Measurements from ENCODE around the gene SAMD14.

Gene SAMD14

DNA sequence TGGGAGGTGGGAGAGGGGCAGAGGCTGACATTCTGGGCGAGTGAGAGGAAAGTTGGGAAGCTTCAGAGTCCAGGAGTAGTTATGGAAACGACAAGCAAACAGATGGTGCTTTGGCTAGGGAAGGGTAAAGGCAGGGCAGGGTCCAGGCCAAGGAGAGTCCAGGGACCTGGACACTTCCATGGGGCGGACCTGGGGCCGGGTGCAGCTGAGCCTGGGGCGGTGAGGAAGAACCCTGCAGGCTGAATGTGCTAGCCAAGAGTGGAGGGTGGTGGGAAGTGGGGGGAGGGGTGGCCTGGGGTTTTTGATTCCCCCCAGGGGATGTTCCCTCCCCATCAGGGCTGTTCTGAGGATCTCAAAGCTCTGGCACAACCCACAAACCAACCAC is 17.9 kb upstream of the SAMD14 start:
- DNase-seq = peak; percentile 26

DNA sequence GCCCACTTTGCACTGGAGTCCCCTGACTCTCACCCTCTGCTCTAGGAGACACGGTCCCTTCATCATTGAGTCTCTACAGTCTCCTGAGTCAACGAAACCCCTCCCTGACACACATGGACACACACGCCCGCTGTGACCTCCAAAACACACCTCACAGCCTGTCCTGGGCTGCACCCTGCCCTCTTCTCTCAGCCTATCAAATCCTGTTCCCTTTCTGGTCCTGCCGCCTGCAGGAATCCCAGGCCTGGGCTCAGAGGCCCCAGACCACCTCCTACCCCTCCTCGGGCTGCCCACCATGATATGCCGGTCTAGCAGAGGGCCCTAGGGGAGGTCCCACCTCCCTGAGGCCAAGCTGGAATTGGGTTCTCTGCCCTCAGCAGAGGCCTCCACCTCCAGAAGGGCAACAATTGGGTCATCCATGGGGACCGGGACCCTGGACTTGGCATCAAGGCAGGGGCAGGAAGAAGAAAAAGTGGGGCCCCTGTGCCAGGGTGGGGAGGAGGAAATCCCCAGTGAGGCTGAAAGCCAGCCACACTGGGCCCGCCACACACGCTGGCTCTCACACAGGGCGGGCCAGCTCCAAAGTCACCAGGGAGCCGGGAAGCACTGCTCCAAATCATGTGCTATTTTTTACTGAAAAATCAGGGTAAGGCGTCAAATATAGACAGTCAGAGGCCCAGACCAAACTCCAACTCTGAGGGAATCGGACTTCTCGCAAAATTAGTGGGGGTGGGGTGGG is 17.1 kb upstream of the SAMD14 start:
- DNase-seq = no peak

DNA sequence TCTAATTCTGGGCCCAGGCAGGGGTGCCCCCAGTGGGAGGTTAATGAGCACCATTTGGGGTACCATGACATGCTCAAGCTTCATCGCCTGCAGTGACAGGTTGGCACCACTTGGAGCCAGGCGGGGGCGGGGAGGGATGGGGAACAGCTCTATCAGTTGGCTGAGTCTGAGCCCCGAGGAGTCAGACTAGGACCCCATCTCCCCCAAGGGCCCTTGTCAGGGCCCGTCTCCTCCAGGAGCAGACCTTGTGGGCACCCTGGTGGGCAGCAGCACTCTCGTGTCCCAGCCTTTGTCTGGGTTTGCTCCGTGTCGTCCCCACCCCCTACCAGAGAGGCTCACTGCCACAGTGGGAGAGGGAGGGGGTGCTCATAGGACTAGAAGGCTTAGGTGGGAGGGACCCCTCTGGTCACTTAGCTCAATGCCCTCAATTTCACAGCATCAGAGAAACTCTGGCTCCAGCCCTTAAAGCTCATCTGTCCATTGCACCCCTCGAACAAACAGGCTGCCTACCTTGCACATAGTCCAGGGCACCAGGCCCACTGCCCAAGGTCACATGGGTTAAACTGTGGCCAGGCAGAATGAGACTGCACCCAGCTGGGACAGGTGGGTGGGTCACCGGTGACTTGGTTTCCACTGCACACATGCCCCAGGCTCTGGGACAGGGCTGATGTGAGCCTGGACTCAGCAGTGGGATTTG is 16.4 kb upstream of the SAMD14 start:
- DNase-seq = no peak

DNA sequence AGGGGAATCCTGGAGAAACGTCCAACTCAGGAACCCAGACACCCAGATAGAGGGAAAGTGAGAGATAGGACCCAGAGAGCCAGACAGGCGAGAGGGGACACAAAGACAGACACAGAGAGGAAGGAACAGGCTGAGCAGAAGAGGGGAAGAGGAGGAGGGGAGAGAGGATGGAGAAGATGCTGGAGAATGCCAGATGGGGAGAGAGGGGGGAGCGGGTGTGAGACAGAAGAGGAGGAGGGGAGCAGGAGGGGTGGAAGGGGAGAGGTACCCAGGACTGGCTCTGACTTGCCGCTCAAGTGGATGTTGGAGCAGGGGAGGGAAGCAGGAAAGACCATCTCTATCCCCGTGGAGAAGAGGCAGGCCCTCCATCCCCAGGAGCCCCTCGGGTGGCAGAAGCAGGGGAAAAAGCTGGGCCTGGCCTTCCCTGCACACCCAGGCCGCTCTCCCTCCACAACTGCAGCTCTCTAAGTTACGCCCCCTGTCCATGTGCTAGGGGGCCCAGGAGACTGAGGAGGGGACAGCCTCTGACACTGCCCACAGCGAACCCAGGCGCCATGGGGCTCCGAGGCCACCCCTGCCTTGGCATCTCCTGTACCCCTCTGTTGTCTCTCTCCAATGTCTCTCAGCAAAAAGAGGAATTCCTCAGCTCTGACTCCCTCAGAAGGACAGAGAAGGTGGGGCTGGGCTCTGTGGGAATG is 15.7 kb upstream of the SAMD14 start:
- DNase-seq = no peak

DNA sequence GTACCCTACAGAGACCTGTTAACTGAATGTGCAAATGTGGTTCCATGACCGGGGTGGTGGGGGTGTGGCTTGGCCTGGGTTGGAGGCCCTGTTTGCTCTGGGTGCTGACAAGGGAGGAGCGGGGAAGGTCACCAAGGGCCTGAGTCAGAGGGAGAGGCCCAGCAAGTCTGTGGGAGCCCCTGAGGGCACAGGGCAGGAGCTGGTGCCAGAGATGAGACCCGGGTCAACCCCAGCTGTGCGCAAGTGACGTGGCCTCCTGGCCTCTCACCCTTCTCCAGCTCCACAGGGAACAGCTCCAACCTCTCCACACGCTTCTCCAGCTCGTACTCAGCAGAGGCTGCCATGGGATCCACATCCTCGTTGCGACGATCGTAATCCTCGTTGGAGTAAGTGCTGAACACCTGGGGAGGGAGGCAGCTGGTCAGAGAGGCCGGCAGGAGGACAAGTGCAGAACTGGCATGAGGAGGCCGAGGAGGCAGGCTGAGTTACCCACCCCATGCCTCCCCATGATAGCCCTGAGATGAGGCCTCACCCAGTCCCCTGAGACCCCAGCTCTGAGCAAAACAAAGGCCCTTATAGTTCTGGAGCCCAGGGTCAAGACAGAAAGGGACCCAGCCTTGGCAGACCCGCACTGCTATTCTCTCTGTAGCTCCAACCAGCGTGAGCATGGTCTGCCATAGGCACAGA is 15.0 kb upstream of the SAMD14 start:
- no peak for DNase-seq

DNA sequence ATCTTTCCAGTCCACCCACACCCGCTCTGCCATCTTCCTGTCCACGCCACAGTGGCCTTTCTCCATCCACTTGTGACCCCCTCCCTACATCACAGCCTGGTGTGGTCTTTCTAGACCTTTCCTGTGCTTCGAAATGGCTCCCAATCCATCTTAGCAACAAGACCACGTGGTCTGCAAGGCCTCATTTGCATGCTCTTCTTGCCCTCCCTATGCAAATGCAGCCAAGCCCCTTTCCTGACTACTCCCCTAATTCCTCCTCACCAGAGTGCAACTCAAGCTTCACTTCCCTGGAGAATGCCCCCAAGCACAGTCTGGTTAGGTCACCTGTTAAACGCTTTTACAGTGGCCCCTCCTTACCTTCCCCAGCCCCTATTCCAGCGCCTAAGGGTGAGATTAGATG is 14.4 kb upstream of the SAMD14 start:
- no peak for DNase-seq

DNA sequence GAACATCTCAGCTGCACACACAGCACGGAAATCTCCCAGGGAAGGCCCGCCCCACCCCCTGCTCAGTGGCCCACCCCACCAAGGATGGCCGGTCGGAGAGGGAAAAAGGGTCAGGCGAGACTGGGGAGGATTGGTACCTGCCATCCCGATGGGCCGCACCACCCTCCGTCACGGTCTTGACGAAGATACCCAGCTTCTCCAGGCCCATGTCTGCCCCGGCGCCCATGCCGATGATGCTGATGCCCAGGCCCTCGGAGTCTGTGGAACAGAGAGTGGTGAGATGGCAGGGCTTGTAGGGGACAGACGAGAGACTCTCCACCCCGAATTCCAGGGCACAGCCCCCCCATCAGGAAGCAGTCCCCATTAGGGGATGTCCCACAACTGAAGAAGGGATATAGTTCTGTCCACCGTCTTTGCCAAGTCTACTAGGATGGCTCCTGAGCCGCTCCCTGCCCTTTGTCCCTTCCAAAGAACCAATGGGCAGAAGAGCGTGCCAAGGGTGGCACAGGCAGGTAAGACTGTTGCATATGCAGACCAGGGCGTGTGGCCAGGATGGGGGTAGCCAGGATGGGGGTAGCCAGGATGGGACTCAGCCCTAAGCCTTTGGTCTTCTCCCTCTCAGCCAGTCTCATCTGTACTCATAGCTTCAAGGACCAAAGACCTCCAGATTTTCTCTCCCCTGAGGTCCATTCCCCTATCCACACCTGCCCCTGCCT is 13.7 kb upstream of the SAMD14 start:
- no peak for DNase-seq

DNA sequence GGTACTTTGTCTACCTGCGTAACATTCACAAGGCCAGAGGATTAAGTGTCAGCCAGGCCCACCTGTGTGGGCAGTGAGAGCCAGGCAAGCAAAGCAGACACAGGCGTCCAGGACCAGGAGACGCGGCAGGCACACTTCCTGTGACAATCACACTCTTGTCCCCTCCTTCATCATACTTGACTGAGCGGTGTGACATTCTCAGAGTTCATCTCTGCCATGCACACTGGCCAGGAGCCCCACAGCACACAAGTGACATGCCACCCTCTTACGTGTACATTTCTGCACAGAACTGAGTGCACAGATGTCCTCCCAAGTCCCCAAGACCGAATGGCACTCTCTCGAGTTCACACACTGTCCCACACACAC is 11.8 kb upstream of the SAMD14 start:
- no peak for DNase-seq

DNA sequence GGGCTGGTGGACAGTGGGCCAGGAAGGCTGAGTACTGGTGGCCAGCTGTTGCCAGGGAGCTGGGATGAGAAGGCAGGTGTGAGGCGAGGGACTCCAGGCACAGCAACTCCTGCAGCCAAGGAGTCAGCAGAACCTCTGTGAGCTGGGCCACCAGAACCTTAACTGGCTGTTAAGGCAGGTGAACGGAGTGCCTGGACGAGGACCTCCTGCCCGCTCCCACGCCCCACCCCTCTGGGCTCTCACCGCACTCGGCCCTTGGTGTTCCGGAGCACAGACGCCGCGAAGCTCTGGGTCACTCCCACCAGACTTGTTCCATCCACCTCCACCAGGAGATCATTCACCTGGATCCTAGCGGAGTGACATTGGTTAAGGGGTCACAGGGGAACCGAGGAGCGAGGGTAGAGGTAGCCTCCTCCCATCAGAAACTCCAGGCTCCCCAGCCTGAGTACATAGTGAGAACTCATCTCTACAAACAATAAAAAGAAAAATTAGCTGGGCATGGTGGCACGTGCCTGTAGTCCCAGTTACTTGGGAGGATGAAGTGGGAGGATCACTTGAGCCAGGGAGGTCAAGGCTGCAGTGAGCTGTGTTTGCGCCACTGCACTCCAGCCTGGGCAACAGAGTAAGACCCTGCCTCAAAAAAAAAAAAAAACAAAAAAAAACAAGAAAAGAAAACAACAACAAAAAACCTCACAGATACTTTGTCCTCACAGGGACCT is 11.2 kb upstream of the SAMD14 start:
- no peak for DNase-seq

DNA sequence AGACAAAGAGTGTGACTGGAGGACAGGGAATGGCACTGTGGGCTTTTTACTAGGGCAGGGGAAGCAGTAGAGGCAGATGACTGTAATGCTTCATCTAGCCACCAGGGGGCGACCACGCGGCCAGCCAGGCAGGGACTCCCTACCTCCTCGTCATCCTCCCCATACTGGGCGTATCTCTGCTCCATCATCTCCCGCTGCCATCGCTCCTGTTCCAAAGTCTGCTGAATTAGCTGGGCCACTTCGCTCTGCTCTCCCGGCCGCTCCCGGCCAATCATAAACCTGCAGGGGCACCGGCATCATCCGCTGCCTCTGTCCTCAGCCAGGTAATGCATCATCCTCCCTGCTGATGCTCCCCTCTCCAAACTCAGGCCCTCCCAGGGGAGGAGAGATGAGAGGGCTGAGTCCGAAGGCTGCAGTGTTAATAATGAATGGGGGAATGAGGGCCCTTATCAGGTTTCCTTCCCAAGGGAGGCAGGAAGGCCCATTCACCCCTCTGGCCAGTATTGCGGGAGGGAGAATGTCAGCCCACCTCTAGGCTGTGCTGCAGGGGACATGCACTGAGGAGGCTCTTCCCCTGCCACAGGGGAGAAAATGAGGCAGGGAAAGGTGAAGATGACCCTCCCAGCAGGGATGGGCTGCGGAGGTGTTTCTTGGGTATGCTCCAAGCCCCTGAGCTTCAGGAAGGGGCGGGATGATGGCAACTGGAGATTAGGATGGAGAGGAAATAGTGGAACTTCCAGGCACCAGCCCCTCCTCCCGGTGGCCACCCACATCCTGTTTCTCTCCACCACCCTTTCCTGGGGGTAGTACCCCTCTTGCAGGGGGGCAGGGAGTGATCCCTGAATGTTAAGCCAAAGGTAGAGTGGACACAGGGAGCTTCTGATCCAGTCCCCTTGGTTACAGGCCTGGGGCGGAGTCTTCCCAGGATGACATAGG is 10.3 kb upstream of the SAMD14 start:
- peak; percentile 65 for DNase-seq

DNA sequence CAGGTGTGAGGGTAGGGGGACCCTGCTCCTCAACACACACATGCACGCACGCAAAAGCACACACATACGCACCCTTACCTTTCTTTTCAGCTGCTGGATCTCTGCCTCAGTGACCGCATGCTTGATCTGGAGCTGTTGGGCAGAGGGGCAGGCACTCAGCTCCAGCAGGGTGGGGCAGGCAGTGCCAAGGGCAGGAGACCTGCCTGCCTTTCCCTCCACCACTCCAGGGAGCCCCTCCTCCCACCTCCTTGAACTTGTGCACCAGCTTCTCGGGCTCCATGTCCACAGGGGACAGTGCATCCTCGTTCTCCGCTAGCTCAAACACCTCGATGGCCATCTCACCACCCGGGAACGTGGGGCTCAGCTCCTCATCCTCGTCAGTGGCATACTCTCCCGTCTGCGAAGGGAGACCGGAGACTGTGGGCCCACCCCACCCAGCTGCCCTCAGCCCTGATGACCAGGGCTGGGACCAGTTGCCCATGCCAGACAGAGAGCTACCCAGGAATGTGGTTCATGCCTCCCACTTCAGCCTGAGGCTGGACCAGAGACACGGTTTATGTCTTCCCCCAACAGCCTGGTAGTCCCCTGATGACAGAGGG is 9.3 kb upstream of the SAMD14 start:
- DNase-seq = no peak

DNA sequence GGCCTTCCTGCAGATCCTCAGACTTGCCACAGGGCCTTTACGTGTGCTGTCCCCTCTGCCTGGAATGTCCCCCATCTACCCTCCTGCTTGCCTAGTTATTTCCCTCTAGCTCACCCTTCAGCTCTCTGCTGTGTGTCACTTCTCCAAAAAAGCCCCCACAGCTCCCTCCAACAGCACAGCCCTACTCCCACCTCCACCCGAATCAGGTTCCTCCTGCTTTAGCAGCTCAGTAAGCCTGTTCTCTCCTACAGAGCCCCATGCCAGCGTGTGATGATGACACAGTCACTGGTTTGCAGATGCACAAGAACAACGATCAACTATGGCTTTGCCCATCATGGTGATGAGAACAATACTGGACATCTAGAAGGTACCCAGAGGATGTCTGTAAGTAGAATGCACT is 7.1 kb upstream of the SAMD14 start:
- no peak for DNase-seq

DNA sequence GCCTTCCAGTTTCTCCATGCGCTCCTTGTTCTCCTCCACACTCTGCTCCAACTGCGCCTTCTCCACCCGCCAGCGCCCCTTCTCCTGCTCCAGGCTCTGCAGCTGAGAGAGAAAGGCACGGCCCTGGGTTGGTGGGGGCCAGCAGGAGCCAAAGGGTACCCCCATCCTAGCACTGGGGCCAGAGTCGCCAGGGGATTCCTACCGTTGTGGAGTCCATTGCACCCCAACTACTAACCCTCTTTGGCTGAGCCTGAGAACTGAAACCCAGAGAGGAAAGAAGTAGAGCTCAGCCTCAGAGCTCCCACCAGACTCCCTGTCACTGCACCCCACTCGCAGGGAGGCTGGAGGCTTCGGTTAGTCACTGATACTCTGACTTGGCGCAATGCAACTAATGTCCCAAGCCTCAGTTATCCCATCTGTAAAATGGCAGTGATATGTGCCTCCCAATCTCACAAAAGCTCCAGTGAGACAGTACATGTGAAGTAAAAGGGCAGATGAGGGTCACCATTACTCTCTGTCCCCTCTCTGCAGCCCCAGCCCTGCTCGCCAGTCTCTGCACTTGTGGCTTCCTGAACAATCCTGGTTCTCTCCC is 6.2 kb upstream of the SAMD14 start:
- no peak for DNase-seq

DNA sequence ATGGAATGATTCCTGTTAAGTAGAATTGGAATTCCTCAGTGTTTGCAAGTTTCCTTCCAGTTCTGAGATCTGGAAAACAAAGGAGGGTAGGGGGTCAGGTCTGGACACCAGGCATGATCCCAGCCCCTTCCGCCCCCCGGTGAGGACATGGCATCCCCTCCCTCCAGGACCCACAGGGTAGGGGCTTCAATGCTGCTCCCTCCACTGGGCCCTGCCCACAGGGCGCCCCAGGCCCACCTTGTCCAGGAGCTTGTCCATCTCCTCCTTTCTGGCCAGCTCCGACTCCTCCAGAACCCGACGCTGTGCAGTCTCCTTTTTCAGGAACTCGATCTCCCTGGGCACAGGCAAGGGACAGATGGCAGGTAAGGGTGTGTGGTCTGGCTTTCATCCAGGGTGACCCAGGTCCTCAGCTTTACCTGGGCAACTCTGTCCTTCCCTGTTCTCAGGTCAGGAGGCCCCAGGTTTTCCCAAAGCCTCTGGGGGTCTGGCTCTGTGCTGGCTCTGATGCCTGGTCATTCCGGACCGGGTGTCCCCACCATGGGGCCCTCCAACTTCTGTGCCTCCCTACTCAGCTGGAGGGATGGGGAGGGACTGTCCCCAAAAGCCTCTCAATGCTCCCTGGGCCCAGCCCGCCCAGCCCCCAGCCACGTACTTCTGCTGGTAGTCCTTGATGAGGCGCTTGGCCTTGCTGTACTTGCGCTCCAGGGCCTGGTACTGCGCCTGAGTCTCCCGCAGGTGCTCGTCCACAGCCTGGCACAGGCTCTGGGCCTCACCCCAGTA is 5.5 kb upstream of the SAMD14 start:
- no peak for DNase-seq

DNA sequence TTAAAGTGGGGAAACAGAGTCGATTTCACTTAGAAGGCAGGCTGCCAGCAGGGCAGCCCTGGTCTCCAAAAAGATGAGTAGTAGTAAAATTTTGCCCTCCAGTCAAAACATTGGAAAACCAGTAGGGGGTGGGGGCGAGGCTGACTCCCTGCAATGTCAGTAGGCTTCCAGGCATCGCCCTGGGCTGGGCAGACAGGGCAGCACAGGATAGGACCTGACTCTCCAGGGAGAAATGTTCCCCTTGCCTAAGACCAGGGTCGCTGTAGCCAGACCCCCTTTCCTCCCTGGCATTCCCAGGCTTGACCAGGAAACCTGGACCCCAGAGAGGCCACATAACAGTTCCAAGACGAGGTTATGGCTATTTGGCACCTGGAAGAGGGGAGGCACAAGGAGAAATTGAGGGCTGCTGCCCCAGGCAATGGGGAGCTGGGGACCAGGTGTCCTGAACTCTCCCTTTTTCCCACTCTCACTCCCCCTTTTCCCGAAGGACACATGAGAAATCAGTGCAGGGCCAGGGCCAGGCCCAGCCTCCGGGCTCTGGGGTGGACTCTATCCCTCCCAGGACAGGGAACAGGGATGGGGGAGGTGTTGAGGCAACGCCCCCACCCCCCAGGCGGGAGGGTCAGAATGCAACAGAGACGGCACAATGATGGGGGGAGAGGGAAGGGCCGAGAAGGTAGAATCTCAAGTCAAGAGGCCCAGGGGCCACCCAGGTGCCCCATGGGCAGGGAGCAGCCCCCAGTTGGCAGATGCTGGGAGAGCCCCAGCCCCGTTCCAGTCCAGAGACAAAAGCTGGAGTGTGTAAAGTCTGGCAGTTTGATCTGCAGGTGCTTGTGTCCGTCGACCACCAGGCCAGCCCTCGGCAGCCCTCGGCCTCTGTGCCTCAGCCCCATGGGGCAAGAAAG is 4.5 kb upstream of the SAMD14 start:
- no peak for DNase-seq

DNA sequence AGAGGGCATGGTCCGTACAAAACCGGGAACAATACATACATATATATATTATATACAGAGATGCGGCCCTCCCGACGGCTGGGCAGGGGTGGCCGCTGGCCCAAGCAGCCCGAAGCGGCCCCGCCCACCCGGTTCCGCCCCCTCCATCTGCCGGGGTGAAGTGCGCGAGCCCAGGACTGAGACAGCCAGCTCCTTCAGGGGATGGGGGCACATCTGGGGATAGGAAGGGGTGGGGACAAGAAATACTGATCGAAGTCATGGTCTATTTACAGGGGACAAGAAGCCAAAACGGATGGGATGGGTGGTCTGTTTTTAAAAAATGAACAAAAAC is 3.8 kb upstream of the SAMD14 start:
- DNase-seq = no peak

DNA sequence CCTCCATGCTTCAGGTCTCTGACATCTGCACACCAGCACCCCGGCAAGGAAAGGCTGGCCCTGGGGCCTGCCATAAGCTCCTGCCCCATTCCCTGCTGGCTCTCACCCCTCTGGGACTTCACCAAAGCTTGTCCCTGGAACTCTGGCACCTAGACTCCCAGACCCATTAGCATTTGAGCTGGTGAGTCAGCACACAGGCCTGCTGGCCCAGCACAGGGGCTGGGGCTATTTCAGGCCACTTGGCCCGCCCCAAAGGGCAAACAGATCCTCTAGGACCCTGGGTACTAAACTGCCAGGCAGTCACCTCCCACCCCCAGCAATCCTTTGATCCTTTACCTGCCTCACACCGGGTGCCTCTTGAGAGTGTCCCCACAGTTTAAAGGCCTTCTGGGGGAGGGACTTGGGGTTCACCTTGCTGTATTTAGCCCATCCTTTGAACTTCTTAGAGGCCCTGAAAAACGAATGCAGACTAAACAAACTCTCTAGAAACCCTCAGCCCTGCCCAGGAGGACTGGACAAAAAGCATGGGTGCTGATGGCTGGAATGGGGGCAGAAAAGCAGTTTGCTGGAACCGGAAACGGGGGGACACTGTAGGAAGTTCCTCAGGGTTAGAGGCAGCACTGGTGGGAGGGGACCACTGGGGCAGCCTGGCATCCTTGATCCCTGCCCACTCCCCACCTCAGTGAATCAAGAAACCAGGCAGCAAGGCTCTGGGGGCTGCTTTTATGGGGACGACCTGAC is 3.2 kb upstream of the SAMD14 start:
- no peak for DNase-seq

Data from GDM1 (cell line).